Endothelial cell of umbilical vein (primary cell): ENCODE measurements around the gene ADTRP. TPM values are rescaled to one million over a fixed set of nuclear protein-coding genes. Genes with fewer than 3 reads are reported as not detected.

Source experiments
- BruUV-seq: library from RNA; stranded (reverse); fragments of 400-500 nt; replicated peaks from 2 replicates; lab custom pipeline; 2021; lab: Mats Ljungman, UMichigan
- CTCF ChIA-PET: fragments of 300-600, 350-600 bp; sonication (Branson Sonifier 250); formaldehyde crosslinking; loops from one replicate; lab custom pipeline; 2021; ENCODE audit warnings: antibody characterized with exemption, inconsistent platforms; lab: Charles Lee
- POLR2A ChIA-PET: fragments of 300-600, 350-600 bp; sonication (Branson Sonifier 250); formaldehyde crosslinking; loops from one replicate; lab custom pipeline; 2021; ENCODE audit warnings: antibody characterized with exemption, inconsistent platforms; lab: Charles Lee
- DNase-seq: peaks from one replicate; pipeline ENCODE4 v3.0.0-alpha.2; 2011; ENCODE audit warnings: low read depth, low spot score
- FAIRE-seq: peaks from 2 replicates; lab custom pipeline; 2011; peaks lifted over from hg19 to GRCh38; lab: Jason Lieb, UNC
- H2AFZ ChIP-seq: 2 replicates; pipeline ENCODE4 v1.6.0; 2012; ENCODE audit warnings: low read depth, low read length, control low read depth, inconsistent platforms
- H3K27ac ChIP-seq: 2 replicates; pipeline ENCODE4 v1.5.1; 2011; ENCODE audit warnings: low read depth, mild to moderate bottlenecking, control low read depth, low read length, moderate library complexity; ENCODE audit not compliant: insufficient read depth
- H3K27me3 ChIP-seq, 2 experiments: 2 replicates each; pipeline versions ENCODE4 v1.6.0 to v1.6.1; 2011; ENCODE audit warnings: low read length in 2 of 2, mixed read lengths in 1 of 2; ENCODE audit not compliant: control insufficient read depth in 2 of 2, insufficient read depth in 2 of 2
- H3K36me3 ChIP-seq, 2 experiments: 2 replicates in 1 of 2; 3 replicates in 1 of 2; pipeline ENCODE4 v1.5.1; 2011; ENCODE audit warnings: low read length in 2 of 2, mild to moderate bottlenecking in 1 of 2, moderate library complexity in 1 of 2; ENCODE audit not compliant: control insufficient read depth in 2 of 2, insufficient read depth in 2 of 2; ENCODE audit errors: extremely low read depth in 1 of 2
- H3K4me1 ChIP-seq: 3 replicates; pipeline ENCODE4 v1.5.1; 2011; ENCODE audit warnings: mild to moderate bottlenecking, low read length; ENCODE audit not compliant: control insufficient read depth, insufficient read depth; ENCODE audit errors: extremely low read depth
- H3K4me2 ChIP-seq: 2 replicates; pipeline ENCODE4 v1.6.1; 2011; ENCODE audit warnings: low read length, control low read depth, mixed read lengths; ENCODE audit not compliant: insufficient read depth
- H3K4me3 ChIP-seq, 3 experiments: fragments of 200-600 bp in 1 of 3; sonication (generic), shearing (Covaris generic) in 1 of 3; replicated peaks in 1 of 3; 2 replicates each; pipeline ENCODE4 v1.5.1; 2011 to 2016; ENCODE audit warnings: control low read depth in 3 of 3, low read length in 3 of 3, mild to moderate bottlenecking in 2 of 3, inconsistent platforms in 1 of 3, low read depth in 1 of 3, moderate library complexity in 1 of 3; ENCODE audit not compliant: insufficient read depth in 1 of 3
- H3K79me2 ChIP-seq: 2 replicates; pipeline ENCODE4 v1.6.0; 2012; ENCODE audit warnings: low read length, inconsistent platforms; ENCODE audit not compliant: control insufficient read depth, insufficient read depth
- H3K9ac ChIP-seq: replicated peaks from 2 replicates; pipeline ENCODE3; 2011; ENCODE audit warnings: low read length, control low read depth; ENCODE audit not compliant: insufficient read depth; ENCODE audit errors: extremely low read depth
- H3K9me1 ChIP-seq: replicated peaks from 3 replicates; pipeline ENCODE4 v1.6.0; 2011; ENCODE audit warnings: mild to moderate bottlenecking, low read length; ENCODE audit not compliant: control insufficient read depth, insufficient read depth; ENCODE audit errors: extremely low read depth
- H3K9me3 ChIP-seq: replicated peaks from 2 replicates; pipeline ENCODE4 v1.5.1; 2012; ENCODE audit warnings: low read length, inconsistent platforms; ENCODE audit not compliant: control insufficient read depth, insufficient read depth
- H4K20me1 ChIP-seq: replicated peaks from 2 replicates; pipeline ENCODE3; 2011; ENCODE audit warnings: mild to moderate bottlenecking, low read length; ENCODE audit not compliant: control insufficient read depth, insufficient read depth; ENCODE audit errors: extremely low read depth
- CTCF ChIP-seq, 2 donors: IDR thresholded peaks; 1 replicate in 1 of 2; 2 replicates in 1 of 2; pipeline ENCODE4 v1.5.1; 2011; ENCODE audit warnings: low read length in 2 of 2, mild to moderate bottlenecking in 2 of 2, moderate library complexity in 2 of 2, control low read depth in 1 of 2, inconsistent platforms in 1 of 2, low read depth in 1 of 2; ENCODE audit not compliant: insufficient read depth in 1 of 2; ENCODE audit errors: extremely low read depth in 1 of 2
- GATA2 ChIP-seq: IDR thresholded peaks from 2 replicates; pipeline ENCODE4 v1.7.0; 2011; ENCODE audit warnings: low read depth, mild to moderate bottlenecking, moderate library complexity, mixed read lengths, low read length; ENCODE audit not compliant: insufficient read length, insufficient read depth
- JUN ChIP-seq: IDR thresholded peaks from 2 replicates; pipeline ENCODE4 v1.6.1; 2011; ENCODE audit warnings: borderline replicate concordance, low read depth; ENCODE audit not compliant: insufficient read length, insufficient read depth
- MYC ChIP-seq: IDR thresholded peaks from one replicate; pipeline ENCODE4 v1.6.1; 2011; ENCODE audit warnings: mild to moderate bottlenecking, low read depth, low read length
- dilution Hi-C: fragments of 300-500 bp; cut with MboI; formaldehyde crosslinking; loops from one replicate; pipeline ENCODE4 v1.15.0; 2019; ENCODE audit warnings: low sequenced_read_pairs; ENCODE audit not compliant: extremely low pct_ligation_motif_present
- intact Hi-C: fragments of 100-400 bp; cut with micrococcal nuclease; formaldehyde crosslinking; loops from one replicate; pipeline ENCODE4 v1.10.0; 2022
- polyA plus RNA-seq, 4 experiments: library from polyadenylated mRNA; depleted of rRNA in 3 of 4; stranded (reverse) in 3 of 4; unstranded in 1 of 4; fragments of >200 nt; gene quantifications; 2 replicates each; pipeline versions ENCODE4 v1.2.1 to v1.2.3, GENCODE V29; 2011 to 2012; ENCODE audit warnings: missing spikeins in 1 of 4
- total RNA-seq: library from RNA; stranded (reverse); gene quantifications from 2 replicates; pipeline ENCODE4 v1.2.3, GENCODE V29; 2021

ADTRP gene
- total and polyA plus RNA-seq, 2 donors (not counting 3 experiments of a cell fraction or from before 2014, with no cell fraction given) = 3.3 to 4.4 TPM

DNA sequence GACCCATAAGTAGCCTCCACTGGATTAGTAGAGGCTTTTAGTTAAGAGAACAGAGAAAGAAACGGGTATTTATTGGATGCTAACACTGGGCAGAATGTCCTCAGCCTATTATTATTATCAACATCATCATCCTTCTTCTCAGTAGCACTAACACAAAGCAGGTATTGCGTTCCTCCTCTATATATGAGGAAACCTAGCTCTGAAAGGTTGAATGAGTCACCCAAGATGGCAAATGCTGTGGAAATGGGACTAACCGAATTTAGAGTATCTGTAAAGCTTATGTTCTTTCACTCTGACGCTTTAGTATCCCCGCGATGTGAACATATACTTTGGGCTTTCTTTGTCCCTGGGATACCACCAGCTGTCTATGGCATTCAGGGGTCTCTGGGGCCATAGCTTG, 77.0 kb downstream of the ADTRP start:
- intact Hi-C loops = loop anchor here (2.0 kb wide), 1 partner anchor 903 kb away; no protein-coding TSS in a partner anchor
- Histone ChIP-seq H2AFZ (no peak overlapping the region), H3K9me3 (no peaks in the 10 kb centered on the region), H3K9ac (no peak overlapping the region), H3K27ac (no peak overlapping the region), H3K4me1 (no peaks in the 10 kb centered on the region), H3K27me3 (no peaks in the 10 kb centered on the region), H4K20me1 (no peaks in the 10 kb centered on the region), H3K4me2 (no peak overlapping the region), H3K4me3 (no peak overlapping the region), H3K9me1 (no peaks in the 10 kb centered on the region), H3K36me3 (no peaks in the 10 kb centered on the region), H3K79me2 (no peaks in the 10 kb centered on the region)
- dilution Hi-C loops = no loop called here
- BruUV-seq = no TSS peak
- DNase-seq (no peak), FAIRE-seq (no peak)
- no peak for TF ChIP-seq MYC
- ChIA-PET POLR2A (no interaction called here), CTCF (interaction anchor here (1.1 to 2.6 kb wide), 3 partner anchors 45 to 532 kb away, joined by 3 to 7 read pairs (median 5); no protein-coding TSS in a partner anchor)

- Histone ChIP-seq H3K9me1 (no peaks in the 10 kb centered on the region), H3K9me3 (no peaks in the 10 kb centered on the region), H4K20me1 (no peaks in the 10 kb centered on the region), H3K27me3 (no peaks in the 10 kb centered on the region), H3K4me2 (no peak overlapping the region), H3K27ac (no peak overlapping the region), H3K36me3 (no peaks in the 10 kb centered on the region), H3K4me1 (no peaks in the 10 kb centered on the region), H2AFZ (no peak overlapping the region), H3K4me3 (no peak overlapping the region), H3K9ac (no peak overlapping the region), H3K79me2 (no peaks in the 10 kb centered on the region)
- TF ChIP-seq CTCF (IDR thresholded peaks at IDR 0.05; ENCODE audit: extremely low read depth in 1 of 2, insufficient read depth in 1 of 2, low read depth in 1 of 2, low read length in 2 of 2) = peak in 1 of 2 donors; percentile 16
- no peak for TF ChIP-seq GATA2
- TF ChIP-seq JUN = no peak
- dilution Hi-C loops (no loop called here), intact Hi-C loops (loop anchor here (1.0 to 2.0 kb wide), 5 partner anchors 310 to 905 kb away; no protein-coding TSS in a partner anchor)
- peak; percentile 55 for FAIRE-seq
- peak; percentile 47 for DNase-seq
- ChIA-PET POLR2A (no interaction called here), CTCF (interaction anchor here (0.8 to 1.3 kb wide), 5 partner anchors 45 to 586 kb away, joined by 3 to 4 read pairs (median 4); no protein-coding TSS in a partner anchor)
- no TSS peak for BruUV-seq
These were observed 78.4 kb downstream of the ADTRP start for GRCh38 chr6:11700118-11700718.
